ENCODE data around the gene CHCHD3.

DNA sequence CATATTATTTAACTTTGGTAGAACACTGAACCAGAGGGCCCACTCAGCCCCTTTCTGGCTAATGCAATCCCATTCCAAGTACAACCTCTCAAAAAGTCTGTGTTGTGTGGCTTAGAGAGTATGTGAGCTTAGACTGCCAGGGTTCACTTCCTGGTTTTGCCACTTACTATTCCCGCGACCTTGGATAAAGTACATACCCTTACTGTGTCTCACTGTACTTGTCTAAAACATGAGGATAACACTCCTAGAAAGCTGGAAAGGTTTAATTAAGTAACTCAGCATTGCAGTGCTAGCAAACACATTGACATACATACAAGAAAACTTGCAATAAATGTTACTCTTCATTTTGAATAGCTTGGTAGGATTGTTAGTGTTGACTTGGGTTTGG, 215.8 kb downstream of the CHCHD3 start:
- TF ChIP-seq PHF8 (IDR thresholded peaks at IDR 0.05; ENCODE audit: borderline replicate concordance, low read depth), result no peak
- TF ChIP-seq CEBPB (IDR thresholded peaks at IDR 0.05), result no peak
- TF ChIP-seq, protein P1, sequence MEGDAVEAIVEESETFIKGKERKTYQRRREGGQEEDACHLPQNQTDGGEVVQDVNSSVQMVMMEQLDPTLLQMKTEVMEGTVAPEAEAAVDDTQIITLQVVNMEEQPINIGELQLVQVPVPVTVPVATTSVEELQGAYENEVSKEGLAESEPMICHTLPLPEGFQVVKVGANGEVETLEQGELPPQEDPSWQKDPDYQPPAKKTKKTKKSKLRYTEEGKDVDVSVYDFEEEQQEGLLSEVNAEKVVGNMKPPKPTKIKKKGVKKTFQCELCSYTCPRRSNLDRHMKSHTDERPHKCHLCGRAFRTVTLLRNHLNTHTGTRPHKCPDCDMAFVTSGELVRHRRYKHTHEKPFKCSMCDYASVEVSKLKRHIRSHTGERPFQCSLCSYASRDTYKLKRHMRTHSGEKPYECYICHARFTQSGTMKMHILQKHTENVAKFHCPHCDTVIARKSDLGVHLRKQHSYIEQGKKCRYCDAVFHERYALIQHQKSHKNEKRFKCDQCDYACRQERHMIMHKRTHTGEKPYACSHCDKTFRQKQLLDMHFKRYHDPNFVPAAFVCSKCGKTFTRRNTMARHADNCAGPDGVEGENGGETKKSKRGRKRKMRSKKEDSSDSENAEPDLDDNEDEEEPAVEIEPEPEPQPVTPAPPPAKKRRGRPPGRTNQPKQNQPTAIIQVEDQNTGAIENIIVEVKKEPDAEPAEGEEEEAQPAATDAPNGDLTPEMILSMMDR (IDR thresholded peaks at IDR 0.05), result no peak
- no peak for TF ChIP-seq SMC3 (IDR thresholded peaks at IDR 0.05)
- TF ChIP-seq RAD21 (conservative IDR thresholded peaks at IDR 0.05 in 1 of 2, IDR thresholded peaks at IDR 0.05 in 1 of 2), result no peak
